Lower leg skin (tissue), 3 donors: Measurements from ENCODE around the gene QRICH1.

Experiments
- CTCF ChIP-seq, 3 donors: fragments of 450-650 bp; IDR thresholded peaks; one replicate each; pipeline ENCODE4 v1.5.1; 2016; ENCODE audit warnings: antibody characterized with exemption in 3 of 3, mild to moderate bottlenecking in 3 of 3, moderate library complexity in 2 of 3
- POLR2A ChIP-seq, 2 donors: fragments of 450-650 bp; IDR thresholded peaks; one replicate each; pipeline ENCODE4 v1.6.1; 2016 to 2017; ENCODE audit warnings: antibody characterized with exemption in 2 of 2, mild to moderate bottlenecking in 1 of 2, moderate library complexity in 1 of 2

DNA sequence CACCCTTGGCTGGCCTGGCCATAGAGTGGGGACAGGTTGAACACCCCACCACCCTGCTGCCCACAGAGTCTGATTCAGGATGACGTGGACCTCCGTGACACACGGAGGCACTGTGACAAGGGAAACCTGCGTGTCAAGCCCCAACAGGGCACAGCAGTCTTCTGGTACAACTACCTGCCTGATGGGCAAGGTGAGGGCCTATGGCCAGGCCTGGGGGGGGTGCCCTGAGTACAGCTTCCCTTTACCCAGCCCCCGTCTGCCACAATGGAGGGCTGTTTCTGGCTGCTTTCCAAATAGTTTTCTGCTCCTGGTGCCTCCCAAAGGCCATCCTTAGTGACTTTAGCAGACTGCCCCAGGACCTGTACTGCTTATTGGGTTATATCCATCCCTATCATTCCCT, 87.9 kb downstream of the QRICH1 start:
- TF ChIP-seq CTCF (IDR thresholded peaks at IDR 0.05) (no peak), POLR2A (IDR thresholded peaks at IDR 0.05) (no peak)
